Raji (cell line): ENCODE results near the gene DIP2C.

Experiments
- POLR2A ChIP-seq: IDR thresholded peaks from 2 replicates; pipeline ENCODE4 v1.6.1; 2011; ENCODE audit warnings: low read depth, low read length, control low read depth; ENCODE audit not compliant: insufficient read depth

Gene DIP2C

GRCh38 chr10:451021-451471 is 238.4 kb downstream of the DIP2C start:
- TF ChIP-seq POLR2A, result no peak

- TF ChIP-seq POLR2A, result no peak
These were observed 239.0 kb downstream of the DIP2C start for GRCh38 chr10:450463-450862.

- no peak for TF ChIP-seq POLR2A
These were observed 246.0 kb downstream of the DIP2C start for GRCh38 chr10:443459-443858.

- no peak for TF ChIP-seq POLR2A
These were observed 247.3 kb downstream of the DIP2C start for GRCh38 chr10:442209-442608.

- no peak for TF ChIP-seq POLR2A
These were observed 247.8 kb downstream of the DIP2C start for GRCh38 chr10:441659-442058.

- no peak for TF ChIP-seq POLR2A
These were observed 249.3 kb downstream of the DIP2C start for GRCh38 chr10:440127-440526.

GRCh38 chr10:437698-438490 is 251.6 kb downstream of the DIP2C start:
- no peak for TF ChIP-seq POLR2A

- TF ChIP-seq POLR2A, result no peak
These were observed 252.4 kb downstream of the DIP2C start for GRCh38 chr10:436911-437665.

GRCh38 chr10:436013-436697 is 253.3 kb downstream of the DIP2C start:
- no peak for TF ChIP-seq POLR2A

GRCh38 chr10:435397-435796 is 254.1 kb downstream of the DIP2C start:
- no peak for TF ChIP-seq POLR2A

GRCh38 chr10:429696-430095 is 259.8 kb downstream of the DIP2C start:
- no peak for TF ChIP-seq POLR2A

- no peak for TF ChIP-seq POLR2A
These were observed 261.5 kb downstream of the DIP2C start for GRCh38 chr10:427761-428519.

GRCh38 chr10:423178-423577 is 266.3 kb downstream of the DIP2C start:
- TF ChIP-seq POLR2A, result no peak

- no peak for TF ChIP-seq POLR2A
These were observed 266.8 kb downstream of the DIP2C start for GRCh38 chr10:422675-423074.

GRCh38 chr10:422241-422640 is 267.2 kb downstream of the DIP2C start:
- no peak for TF ChIP-seq POLR2A

- TF ChIP-seq POLR2A, result no peak
These were observed 268.3 kb downstream of the DIP2C start for GRCh38 chr10:421170-421569.
